ENCODE data around the gene FUCA1.
A peak's percentile ranks its signal among the peaks of the same experiment; 100 is the strongest.

Gene FUCA1

GRCh38 chr1:23823767-23824166 lies 44.3 kb downstream of the FUCA1 start:
- peaks cover 12% of the 10 kb centered on the region for H3K4me1 ChIP-seq (ENCODE audit: control insufficient read depth, insufficient read depth, low read length, unreplicated experiment)
- no peak overlapping the region for H2AFZ ChIP-seq (ENCODE audit: low read length, unreplicated experiment)
- H3K27me3 ChIP-seq (ENCODE audit: insufficient read depth, low read length): no peaks in the 10 kb centered on the region
- no peaks in the 10 kb centered on the region for H3K36me3 ChIP-seq (ENCODE audit: insufficient read depth, low read length)
- H3K79me2 ChIP-seq (ENCODE audit: control insufficient read depth, insufficient read depth, low read length, unreplicated experiment): peaks cover 17% of the 10 kb centered on the region
- H3K4me3 ChIP-seq (ENCODE audit: low read depth, low read length): peak overlapping the region; percentile 96
- H3K27ac ChIP-seq (ENCODE audit: low read depth, low read length): no peak overlapping the region

DNA sequence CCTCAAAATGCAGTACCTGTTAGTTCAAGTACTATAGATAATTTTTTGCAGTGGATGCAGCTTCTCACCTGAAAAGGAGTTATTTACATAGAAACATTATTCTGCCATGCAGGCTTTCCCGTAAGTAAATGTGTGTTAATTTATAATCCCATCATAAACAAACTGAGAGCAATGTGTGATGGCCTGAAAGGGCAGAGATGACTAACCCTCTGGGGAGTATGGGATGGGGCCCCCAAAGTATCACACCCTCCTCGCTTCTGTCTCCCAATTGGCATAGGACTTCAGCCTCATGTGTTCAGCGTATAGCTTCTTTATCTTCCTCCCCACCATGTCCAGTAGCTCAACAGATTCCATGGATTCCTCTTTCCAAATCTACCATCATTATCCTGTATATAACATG lies 50.5 kb downstream of the FUCA1 start:
- Histone ChIP-seq H3K36me3 (ENCODE audit: insufficient read depth, low read length) (peaks cover 12% of the 10 kb centered on the region; the same call in 1 of the 2 replicates), H3K4me1 (ENCODE audit: control insufficient read depth, insufficient read depth, low read length, unreplicated experiment) (no peaks in the 10 kb centered on the region), H3K27me3 (ENCODE audit: insufficient read depth, low read length) (no peaks in the 10 kb centered on the region), H2AFZ (ENCODE audit: low read length, unreplicated experiment) (no peak overlapping the region), H3K4me3 (ENCODE audit: low read depth, low read length) (no peak overlapping the region), H3K79me2 (ENCODE audit: control insufficient read depth, insufficient read depth, low read length, unreplicated experiment) (no peaks in the 10 kb centered on the region), H3K27ac (ENCODE audit: low read depth, low read length) (no peak overlapping the region)

DNA sequence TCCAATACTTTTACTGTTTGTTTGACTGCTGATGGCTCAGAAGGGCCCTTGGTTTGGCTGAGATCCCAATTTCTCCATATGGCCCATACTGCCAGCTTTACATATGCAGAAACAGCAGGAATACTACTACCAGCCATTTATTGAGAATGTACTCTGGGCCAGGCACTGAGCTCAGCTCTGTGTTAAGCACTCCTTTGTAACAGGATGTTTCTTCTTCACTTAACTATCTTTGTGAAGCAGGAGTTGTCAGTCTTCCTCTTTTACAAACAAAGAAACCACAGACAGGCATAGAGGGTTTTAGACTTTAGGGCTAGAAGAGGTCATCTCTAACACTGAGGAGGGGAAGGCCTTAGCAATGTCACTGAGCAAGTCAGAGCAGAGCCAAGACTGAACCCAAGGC lies 51.2 kb downstream of the FUCA1 start:
- no peaks in the 10 kb centered on the region for H3K4me1 ChIP-seq (ENCODE audit: control insufficient read depth, insufficient read depth, low read length, unreplicated experiment)
- H3K79me2 ChIP-seq (ENCODE audit: control insufficient read depth, insufficient read depth, low read length, unreplicated experiment): no peaks in the 10 kb centered on the region
- H3K36me3 ChIP-seq (ENCODE audit: insufficient read depth, low read length): peaks cover 12% of the 10 kb centered on the region; the same call in 1 of the 2 replicates
- no peak overlapping the region for H3K4me3 ChIP-seq (ENCODE audit: low read depth, low read length)
- H3K27ac ChIP-seq (ENCODE audit: low read depth, low read length): no peak overlapping the region
- H2AFZ ChIP-seq (ENCODE audit: low read length, unreplicated experiment): no peak overlapping the region
- no peaks in the 10 kb centered on the region for H3K27me3 ChIP-seq (ENCODE audit: insufficient read depth, low read length)

- H3K27ac ChIP-seq (ENCODE audit: low read depth, low read length): no peak overlapping the region
- H3K27me3 ChIP-seq (ENCODE audit: insufficient read depth, low read length): no peaks in the 10 kb centered on the region
- peaks cover 12% of the 10 kb centered on the region; the same call in 1 of the 2 replicates for H3K36me3 ChIP-seq (ENCODE audit: insufficient read depth, low read length)
- no peak overlapping the region for H2AFZ ChIP-seq (ENCODE audit: low read length, unreplicated experiment)
- H3K79me2 ChIP-seq (ENCODE audit: control insufficient read depth, insufficient read depth, low read length, unreplicated experiment): no peaks in the 10 kb centered on the region
- no peak overlapping the region for H3K4me3 ChIP-seq (ENCODE audit: low read depth, low read length)
- H3K4me1 ChIP-seq (ENCODE audit: control insufficient read depth, insufficient read depth, low read length, unreplicated experiment): no peaks in the 10 kb centered on the region
These were observed 51.7 kb downstream of the FUCA1 start for GRCh38 chr1:23816361-23816760.

GRCh38 chr1:23814016-23814415 lies 54.1 kb downstream of the FUCA1 start:
- H2AFZ ChIP-seq (ENCODE audit: low read length, unreplicated experiment): no peak overlapping the region
- H3K79me2 ChIP-seq (ENCODE audit: control insufficient read depth, insufficient read depth, low read length, unreplicated experiment): no peaks in the 10 kb centered on the region
- no peak overlapping the region for H3K27ac ChIP-seq (ENCODE audit: low read depth, low read length)
- no peaks in the 10 kb centered on the region for H3K4me1 ChIP-seq (ENCODE audit: control insufficient read depth, insufficient read depth, low read length, unreplicated experiment)
- no peak overlapping the region for H3K4me3 ChIP-seq (ENCODE audit: low read depth, low read length)
- H3K36me3 ChIP-seq (ENCODE audit: insufficient read depth, low read length): peaks cover 12% of the 10 kb centered on the region; the same call in 1 of the 2 replicates
- no peaks in the 10 kb centered on the region for H3K27me3 ChIP-seq (ENCODE audit: insufficient read depth, low read length)

DNA sequence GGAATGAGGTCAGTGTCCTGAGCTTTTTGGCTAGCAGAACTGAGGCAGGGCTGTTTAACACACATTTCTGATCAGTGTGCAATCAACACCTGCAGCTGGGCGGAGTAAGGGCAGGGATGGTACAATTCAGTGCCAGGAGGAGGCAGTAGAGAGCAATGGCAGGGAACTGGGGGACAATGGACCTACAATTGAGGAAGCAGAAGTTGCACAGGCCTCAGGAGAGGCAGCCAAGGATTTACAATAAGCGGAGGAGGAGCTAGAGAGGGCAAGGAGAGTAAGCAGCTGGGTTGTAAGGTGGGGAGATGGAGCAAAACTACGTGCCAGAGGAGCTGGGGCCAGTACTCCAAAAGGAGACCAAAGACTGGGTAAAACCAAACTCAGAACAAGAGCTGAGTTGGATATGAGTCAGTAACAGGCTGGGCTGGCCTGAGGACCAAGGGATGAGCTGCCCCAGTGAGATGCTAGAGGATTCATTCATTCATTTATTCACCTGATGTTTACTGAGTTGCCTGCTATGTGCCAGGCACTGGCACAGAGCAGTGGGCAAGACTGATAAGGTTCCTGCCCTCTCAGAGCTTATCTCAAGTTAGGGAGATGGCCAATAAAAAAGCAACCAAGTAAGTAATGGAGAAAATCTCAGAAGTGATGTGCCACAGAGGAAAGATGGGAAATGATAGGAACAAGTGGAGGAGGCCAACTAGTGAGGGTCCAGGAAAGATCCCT lies 57.1 kb downstream of the FUCA1 start:
- Histone ChIP-seq H3K79me2 (ENCODE audit: control insufficient read depth, insufficient read depth, low read length, unreplicated experiment) (no peaks in the 10 kb centered on the region), H3K4me1 (ENCODE audit: control insufficient read depth, insufficient read depth, low read length, unreplicated experiment) (no peaks in the 10 kb centered on the region), H3K36me3 (ENCODE audit: insufficient read depth, low read length) (no peaks in the 10 kb centered on the region; the same call in 1 of the 2 replicates), H3K27me3 (ENCODE audit: insufficient read depth, low read length) (no peaks in the 10 kb centered on the region), H3K27ac (ENCODE audit: low read depth, low read length) (no peak overlapping the region), H2AFZ (ENCODE audit: low read length, unreplicated experiment) (no peak overlapping the region), H3K4me3 (ENCODE audit: low read depth, low read length) (no peak overlapping the region)

- Histone ChIP-seq H2AFZ (ENCODE audit: low read length, unreplicated experiment) (no peak overlapping the region), H3K4me3 (ENCODE audit: low read depth, low read length) (no peak overlapping the region), H3K4me1 (ENCODE audit: control insufficient read depth, insufficient read depth, low read length, unreplicated experiment) (no peaks in the 10 kb centered on the region), H3K27ac (ENCODE audit: low read depth, low read length) (no peak overlapping the region), H3K27me3 (ENCODE audit: insufficient read depth, low read length) (no peaks in the 10 kb centered on the region), H3K79me2 (ENCODE audit: control insufficient read depth, insufficient read depth, low read length, unreplicated experiment) (no peaks in the 10 kb centered on the region), H3K36me3 (ENCODE audit: insufficient read depth, low read length) (no peaks in the 10 kb centered on the region; the same call in 1 of the 2 replicates)
These were observed 58.3 kb downstream of the FUCA1 start for GRCh38 chr1:23809751-23810171.

GRCh38 chr1:23807453-23807852 lies 60.6 kb downstream of the FUCA1 start:
- Histone ChIP-seq H3K4me3 (ENCODE audit: low read depth, low read length) (no peak overlapping the region), H3K36me3 (ENCODE audit: insufficient read depth, low read length) (no peaks in the 10 kb centered on the region; the same call in 1 of the 2 replicates), H3K27me3 (ENCODE audit: insufficient read depth, low read length) (no peaks in the 10 kb centered on the region), H2AFZ (ENCODE audit: low read length, unreplicated experiment) (no peak overlapping the region), H3K4me1 (ENCODE audit: control insufficient read depth, insufficient read depth, low read length, unreplicated experiment) (no peaks in the 10 kb centered on the region), H3K79me2 (ENCODE audit: control insufficient read depth, insufficient read depth, low read length, unreplicated experiment) (no peaks in the 10 kb centered on the region), H3K27ac (ENCODE audit: low read depth, low read length) (no peak overlapping the region)

DNA sequence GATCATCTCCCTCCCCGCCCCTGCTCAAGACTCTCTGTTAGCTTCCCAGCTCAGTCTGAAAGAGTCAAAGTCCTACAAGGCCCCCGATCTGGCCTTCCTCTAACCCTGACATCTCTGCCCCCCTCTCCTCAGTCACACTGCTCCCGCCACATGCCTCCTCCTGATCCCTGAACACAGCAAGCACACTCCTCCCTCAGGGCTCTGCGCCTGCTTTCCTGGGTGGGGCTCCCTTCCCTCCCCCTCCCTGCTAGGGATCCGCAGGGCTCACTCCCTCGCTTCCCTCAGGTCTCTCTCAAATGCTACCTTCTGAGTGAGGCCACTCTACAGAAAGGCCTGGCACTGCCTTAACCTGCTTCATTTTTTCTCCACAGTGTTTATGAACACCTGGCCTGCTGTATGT lies 61.8 kb downstream of the FUCA1 start:
- no peak overlapping the region for H2AFZ ChIP-seq (ENCODE audit: low read length, unreplicated experiment)
- H3K79me2 ChIP-seq (ENCODE audit: control insufficient read depth, insufficient read depth, low read length, unreplicated experiment): no peaks in the 10 kb centered on the region

GRCh38 chr1:23805025-23805424 lies 63.1 kb downstream of the FUCA1 start:
- Histone ChIP-seq H3K27me3 (ENCODE audit: insufficient read depth, low read length) (no peaks in the 10 kb centered on the region), H3K36me3 (ENCODE audit: insufficient read depth, low read length) (no peaks in the 10 kb centered on the region; the same call in 1 of the 2 replicates), H3K4me1 (ENCODE audit: control insufficient read depth, insufficient read depth, low read length, unreplicated experiment) (no peaks in the 10 kb centered on the region), H3K79me2 (ENCODE audit: control insufficient read depth, insufficient read depth, low read length, unreplicated experiment) (no peaks in the 10 kb centered on the region), H2AFZ (ENCODE audit: low read length, unreplicated experiment) (no peak overlapping the region), H3K27ac (ENCODE audit: low read depth, low read length) (no peak overlapping the region), H3K4me3 (ENCODE audit: low read depth, low read length) (no peak overlapping the region)

More for the DNA sequence above, 61.8 kb downstream of the FUCA1 start:
- Histone ChIP-seq H3K36me3 (ENCODE audit: insufficient read depth, low read length) (no peaks in the 10 kb centered on the region; the same call in 1 of the 2 replicates), H3K27ac (ENCODE audit: low read depth, low read length) (no peak overlapping the region), H3K4me3 (ENCODE audit: low read depth, low read length) (no peak overlapping the region), H3K4me1 (ENCODE audit: control insufficient read depth, insufficient read depth, low read length, unreplicated experiment) (no peaks in the 10 kb centered on the region), H3K27me3 (ENCODE audit: insufficient read depth, low read length) (no peaks in the 10 kb centered on the region)

- no peak overlapping the region for H3K27ac ChIP-seq (ENCODE audit: low read depth, low read length)
- no peaks in the 10 kb centered on the region; the same call in 1 of the 2 replicates for H3K36me3 ChIP-seq (ENCODE audit: insufficient read depth, low read length)
- peaks cover 5% of the 10 kb centered on the region for H3K4me1 ChIP-seq (ENCODE audit: control insufficient read depth, insufficient read depth, low read length, unreplicated experiment)
- no peaks in the 10 kb centered on the region for H3K27me3 ChIP-seq (ENCODE audit: insufficient read depth, low read length)
- H3K4me3 ChIP-seq (ENCODE audit: low read depth, low read length): no peak overlapping the region
- no peak overlapping the region for H2AFZ ChIP-seq (ENCODE audit: low read length, unreplicated experiment)
- peaks cover 7% of the 10 kb centered on the region for H3K79me2 ChIP-seq (ENCODE audit: control insufficient read depth, insufficient read depth, low read length, unreplicated experiment)
These were observed 63.8 kb downstream of the FUCA1 start for GRCh38 chr1:23804183-23804835.

Measured in ACC112 (cell line).